PC-9 (cell line): ENCODE results near the gene TSSK6.

Source experiments
- CTCF ChIP-seq: fragments of 200-600 bp; sonication (generic); conservative IDR thresholded peaks from 2 replicates; pipeline ENCODE4 v1.6.1; 2017; ENCODE audit warnings: mixed run types, antibody characterized with exemption, mild to moderate bottlenecking, moderate library complexity
- EZH2 ChIP-seq: fragments of 200-600 bp; sonication (generic); IDR thresholded peaks from 2 replicates; pipeline ENCODE4 v1.8.0; 2017; ENCODE audit warnings: antibody characterized with exemption, low read depth

- no peak for TF ChIP-seq EZH2
- no peak for TF ChIP-seq CTCF
These were observed 21.4 kb downstream of the TSSK6 start for GRCh38 chr19:19493841-19494546.
